Stimulated activated CD4-positive, alpha-beta T cell treated with anti-CD3 and anti-CD28 coated beads, Interleukin-1b, Interleukin-23, amount 100 ng/mL, for 4 hours (primary cell): ENCODE results near the gene USPL1.
"Not testable (repeated sequence)": the region's sequence is repeated elsewhere in the genome, so short reads cannot be mapped to it uniquely, and the experiment has no call there.

Source experiments
- DNase-seq, 2 donors: peaks; one replicate each; pipeline ENCODE4 v3.0.0-alpha.2; 2020; ENCODE audit warnings: low read depth in 2 of 2

The USPL1 gene

GRCh38 chr13:30615866-30616541, 1.7 kb upstream of the USPL1 start:
- DNase-seq: no peak

GRCh38 chr13:30616927-30617314, 799 bp upstream of the USPL1 start:
- peak in 1 of 2 donors; percentile 29 for DNase-seq

- peak in 1 of 2 donors; percentile 5 for DNase-seq
Measured at GRCh38 chr13:30618186-30618929, 638 bp downstream of the USPL1 start.

GRCh38 chr13:30618930-30619279, 1.2 kb downstream of the USPL1 start:
- DNase-seq: no peak

- no peak for DNase-seq
Measured at GRCh38 chr13:30619731-30620130, 2.0 kb downstream of the USPL1 start.

- no peak for DNase-seq
Measured at GRCh38 chr13:30620941-30621340, 3.2 kb downstream of the USPL1 start.

- no peak for DNase-seq
Measured at GRCh38 chr13:30622551-30622950, 4.8 kb downstream of the USPL1 start.

- DNase-seq: no peak
Measured at GRCh38 chr13:30623392-30623791, 5.7 kb downstream of the USPL1 start.

- no peak for DNase-seq
Measured at GRCh38 chr13:30624630-30625029, 6.9 kb downstream of the USPL1 start.

- DNase-seq: no peak
Measured at GRCh38 chr13:30629527-30629926, 11.8 kb downstream of the USPL1 start.

- DNase-seq: no peak
Measured at GRCh38 chr13:30633861-30634260, 16.1 kb downstream of the USPL1 start.

GRCh38 chr13:30634838-30635237, 17.1 kb downstream of the USPL1 start:
- DNase-seq: no peak

GRCh38 chr13:30638301-30638700, 20.6 kb downstream of the USPL1 start:
- DNase-seq: no peak

GRCh38 chr13:30639671-30640070, 22.0 kb downstream of the USPL1 start:
- no peak for DNase-seq

- not testable (repeated sequence) for DNase-seq
Measured at GRCh38 chr13:30641173-30641572, 23.5 kb downstream of the USPL1 start.

- no peak for DNase-seq
Measured at GRCh38 chr13:30645629-30646028, 27.9 kb downstream of the USPL1 start.

GRCh38 chr13:30647420-30647819, 29.7 kb downstream of the USPL1 start:
- no peak for DNase-seq

GRCh38 chr13:30647824-30648521, 30.3 kb downstream of the USPL1 start:
- DNase-seq: no peak

- DNase-seq: no peak
Measured at GRCh38 chr13:30648522-30649012, 30.8 kb downstream of the USPL1 start.

GRCh38 chr13:30651648-30652047, 33.9 kb downstream of the USPL1 start:
- not testable (repeated sequence) for DNase-seq

- no peak for DNase-seq
Measured at GRCh38 chr13:30652746-30653386, 35.1 kb downstream of the USPL1 start.

GRCh38 chr13:30654430-30654829, 36.7 kb downstream of the USPL1 start:
- no peak for DNase-seq
